SK-N-MC (cell line): ENCODE measurements around the gene NDUFS6.

Source experiments
- EZH2 ChIP-seq: fragments of 200-600 bp; sonication (generic); IDR thresholded peaks from one replicate; pipeline ENCODE4 v1.6.1; 2017; ENCODE audit warnings: antibody characterized with exemption
- FOXP2 ChIP-seq: optimal IDR thresholded peaks from 2 replicates; pipeline ENCODE3; 2011; ENCODE audit warnings: mild to moderate bottlenecking, moderate library complexity; ENCODE audit not compliant: insufficient read depth; ENCODE audit errors: extremely low read length, control extremely low read depth
- POLR2AphosphoS5 ChIP-seq: IDR thresholded peaks from 2 replicates; pipeline ENCODE4 v1.6.1; 2012; ENCODE audit warnings: mild to moderate bottlenecking, low read depth, low read length, borderline replicate concordance

GRCh38 chr5:1856596-1857255 is 55.5 kb downstream of the NDUFS6 start:
- no peak for TF ChIP-seq EZH2
- no peak for TF ChIP-seq POLR2AphosphoS5
- no peak for TF ChIP-seq FOXP2
